SK-N-SH (cell line): Measurements from ENCODE around the gene SMARCA4.

Experiments used
- EZH2phosphoT487 ChIP-seq: fragments of 200-600 bp; sonication (generic); IDR thresholded peaks from 2 replicates; pipeline ENCODE4 v1.6.1; 2017; ENCODE audit warnings: low read depth, mixed run types, mild to moderate bottlenecking, antibody characterized with exemption, moderate library complexity, borderline replicate concordance
- FOXM1 ChIP-seq: IDR thresholded peaks from 2 replicates; pipeline ENCODE4 v1.4.0; 2012; ENCODE audit warnings: low read depth, mild to moderate bottlenecking
- JUND ChIP-seq: IDR thresholded peaks from 2 replicates; pipeline ENCODE4 v1.4.0; 2012
- MEF2A ChIP-seq: IDR thresholded peaks from 2 replicates; pipeline ENCODE4 v1.4.0; 2012; ENCODE audit warnings: low read depth, borderline replicate concordance
- TF ChIP-seq, protein P1 (sequence below): fragments of 200-600 bp; sonication (generic); IDR thresholded peaks from 2 replicates; pipeline ENCODE4 v1.6.1; 2017; ENCODE audit warnings: antibody characterized with exemption, mild to moderate bottlenecking, moderate library complexity

DNA sequence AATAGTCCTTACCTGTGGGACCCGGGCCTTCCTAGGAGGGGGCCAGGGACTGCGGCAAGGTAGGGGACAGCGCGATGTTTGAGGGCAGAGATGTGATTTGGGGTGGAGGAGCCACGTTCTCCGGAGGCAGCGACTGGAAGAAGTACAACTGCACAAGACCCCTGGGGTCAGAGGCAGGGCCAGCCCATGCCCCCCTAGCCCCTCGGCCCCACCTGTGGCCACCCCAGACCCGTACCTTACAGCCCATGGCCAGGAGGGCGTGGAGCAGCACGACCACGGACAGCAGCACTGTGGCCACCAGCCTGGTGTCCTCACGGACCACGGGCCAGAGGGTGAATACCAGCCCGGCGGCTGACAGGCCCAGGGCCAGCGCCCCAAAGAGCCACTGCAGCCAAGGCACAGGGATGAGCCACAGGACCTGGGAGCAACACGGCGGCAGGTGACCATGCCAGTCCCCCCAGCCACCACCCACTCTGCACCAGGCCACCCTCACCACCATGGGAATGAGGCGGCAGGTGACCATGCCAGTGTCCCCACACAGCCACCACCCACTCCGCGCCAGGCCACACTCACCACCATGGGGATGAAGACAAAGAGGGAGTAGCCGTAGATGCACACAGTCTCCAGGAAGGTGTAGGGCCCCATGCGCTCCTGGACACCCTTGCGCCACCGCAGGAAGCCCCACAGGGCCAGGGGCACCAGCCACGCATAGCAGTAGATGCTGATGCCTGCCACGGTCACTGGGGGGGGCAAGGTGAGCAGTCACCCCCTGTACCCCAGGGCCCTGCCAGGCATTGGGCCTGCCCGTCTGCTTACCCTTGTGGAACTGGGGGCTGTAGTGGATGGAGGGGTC, 37.3 kb upstream of the SMARCA4 start:
- no peak for TF ChIP-seq JUND
- TF ChIP-seq MEF2A, result no peak
- no peak for TF ChIP-seq FOXM1
- TF ChIP-seq, protein P1, sequence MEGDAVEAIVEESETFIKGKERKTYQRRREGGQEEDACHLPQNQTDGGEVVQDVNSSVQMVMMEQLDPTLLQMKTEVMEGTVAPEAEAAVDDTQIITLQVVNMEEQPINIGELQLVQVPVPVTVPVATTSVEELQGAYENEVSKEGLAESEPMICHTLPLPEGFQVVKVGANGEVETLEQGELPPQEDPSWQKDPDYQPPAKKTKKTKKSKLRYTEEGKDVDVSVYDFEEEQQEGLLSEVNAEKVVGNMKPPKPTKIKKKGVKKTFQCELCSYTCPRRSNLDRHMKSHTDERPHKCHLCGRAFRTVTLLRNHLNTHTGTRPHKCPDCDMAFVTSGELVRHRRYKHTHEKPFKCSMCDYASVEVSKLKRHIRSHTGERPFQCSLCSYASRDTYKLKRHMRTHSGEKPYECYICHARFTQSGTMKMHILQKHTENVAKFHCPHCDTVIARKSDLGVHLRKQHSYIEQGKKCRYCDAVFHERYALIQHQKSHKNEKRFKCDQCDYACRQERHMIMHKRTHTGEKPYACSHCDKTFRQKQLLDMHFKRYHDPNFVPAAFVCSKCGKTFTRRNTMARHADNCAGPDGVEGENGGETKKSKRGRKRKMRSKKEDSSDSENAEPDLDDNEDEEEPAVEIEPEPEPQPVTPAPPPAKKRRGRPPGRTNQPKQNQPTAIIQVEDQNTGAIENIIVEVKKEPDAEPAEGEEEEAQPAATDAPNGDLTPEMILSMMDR, result no peak
- no peak for TF ChIP-seq EZH2phosphoT487
